Central memory CD8-positive, alpha-beta T cell (primary cell): ENCODE results near the gene LIPC.

Experiments
- ATAC-seq: fragments of 150-1000 bp; cut with Tn5 transposase; replicated peaks from 2 replicates; pipeline ENCODE4 v1.10.0; 2022; ENCODE audit warnings: mild to moderate bottlenecking, moderate FRiP score, moderate number of reproducible peaks; ENCODE audit not compliant: poor library complexity, severe bottlenecking; ENCODE audit errors: extremely low read depth
- DNase-seq, 2 donors: peaks; one replicate each; pipeline ENCODE4 v3.0.0; 2021; ENCODE audit warnings: low spot score in 2 of 2
- H3K27ac Mint-ChIP-seq: one replicate; pipeline ENCODE4 v1.8.0; 2022; ENCODE audit warnings: low read depth, mild to moderate bottlenecking, moderate library complexity, mixed read lengths
- H3K27me3 Mint-ChIP-seq: one replicate; pipeline ENCODE4 v1.8.0; 2022; ENCODE audit warnings: mixed read lengths
- H3K36me3 Mint-ChIP-seq: one replicate; pipeline ENCODE4 v1.8.0; 2022; ENCODE audit warnings: mild to moderate bottlenecking, moderate library complexity, mixed read lengths; ENCODE audit not compliant: insufficient read depth
- H3K4me1 Mint-ChIP-seq: one replicate; pipeline ENCODE4 v1.8.0; 2022; ENCODE audit warnings: mixed read lengths
- H3K4me3 Mint-ChIP-seq: one replicate; pipeline ENCODE4 v1.8.0; 2022; ENCODE audit warnings: mild to moderate bottlenecking, moderate library complexity, mixed read lengths
- H3K9me3 Mint-ChIP-seq: one replicate; pipeline ENCODE4 v1.8.0; 2022; ENCODE audit warnings: mixed read lengths

The LIPC gene

GRCh38 chr15:58431221-58432149 lies at the start of gene LIPC:
Gene LIPC, plus strand, starts transcription at chr15:58431991. Its CDS starts 42 bp downstream, at chr15:58432033.
- H3K9me3 Mint-ChIP-seq = no peaks in the 10 kb centered on the region
- no peaks in the 10 kb centered on the region for H3K27me3 Mint-ChIP-seq
- no peak within 1 kb of the TSS for H3K27ac Mint-ChIP-seq
- H3K36me3 Mint-ChIP-seq = peaks cover 2% of the 10 kb centered on the region
- DNase-seq = no peak
- peaks cover 2% of the 10 kb centered on the region for H3K4me1 Mint-ChIP-seq
- ATAC-seq = no peak
- H3K4me3 Mint-ChIP-seq = no peak within 1 kb of the TSS

DNA sequence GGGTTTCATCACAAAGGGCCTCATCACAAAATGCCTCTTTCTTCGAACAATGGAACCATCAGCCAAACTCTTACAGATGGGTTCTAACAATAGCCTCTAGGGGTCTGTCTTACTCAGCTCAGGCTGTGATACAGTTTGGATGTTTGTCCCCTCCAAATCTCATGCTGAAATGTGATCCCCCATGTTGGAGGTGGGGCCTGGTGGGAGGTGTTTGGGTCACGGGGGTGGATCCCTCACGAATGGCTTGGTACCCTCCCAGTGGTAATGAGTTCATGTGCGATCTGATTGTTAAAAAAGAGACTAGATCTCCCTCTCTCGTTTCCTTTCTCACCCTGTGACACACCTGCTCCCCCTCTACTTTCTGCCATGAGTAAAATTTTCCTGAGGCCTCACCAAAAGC lies 47.9 kb upstream of the LIPC start:
- Mint-ChIP-seq H3K4me1 (peaks cover 10% of the 10 kb centered on the region), H3K27ac (peak overlapping the region; percentile 8), H3K36me3 (peaks cover 3% of the 10 kb centered on the region), H3K4me3 (no peak overlapping the region), H3K9me3 (no peaks in the 10 kb centered on the region), H3K27me3 (peaks cover 7% of the 10 kb centered on the region)
- DNase-seq = no peak
- ATAC-seq = no peak

GRCh38 chr15:58384667-58385066 lies 47.1 kb upstream of the LIPC start:
- peaks cover 9% of the 10 kb centered on the region for H3K27me3 Mint-ChIP-seq
- no peak overlapping the region for H3K4me3 Mint-ChIP-seq
- ATAC-seq (no peak), DNase-seq (no peak)
- peaks cover 3% of the 10 kb centered on the region for H3K36me3 Mint-ChIP-seq
- H3K9me3 Mint-ChIP-seq = no peaks in the 10 kb centered on the region
- H3K27ac Mint-ChIP-seq = no peak overlapping the region
- H3K4me1 Mint-ChIP-seq = peaks cover 10% of the 10 kb centered on the region

DNA sequence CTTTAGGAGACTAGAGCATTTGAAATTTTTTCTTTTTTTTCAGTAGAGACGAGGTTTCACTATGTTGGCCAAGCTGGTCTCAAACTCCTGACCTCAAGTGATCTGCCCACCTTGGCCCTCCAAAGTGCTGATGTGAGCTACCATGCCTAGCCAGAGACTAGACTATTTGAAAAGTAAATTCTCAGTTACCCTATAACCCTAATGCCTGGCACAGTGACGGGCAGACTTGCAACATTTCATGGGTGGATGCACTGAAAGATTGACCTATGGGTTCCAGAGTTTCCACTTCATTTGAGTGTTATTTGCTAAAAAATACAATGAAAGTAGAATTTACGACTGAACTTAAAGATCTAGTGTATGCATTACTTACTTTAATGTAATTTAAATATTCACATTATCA lies 45.7 kb upstream of the LIPC start:
- Mint-ChIP-seq H3K36me3 (peaks cover 3% of the 10 kb centered on the region), H3K27me3 (peaks cover 11% of the 10 kb centered on the region), H3K27ac (no peak overlapping the region), H3K4me1 (peaks cover 10% of the 10 kb centered on the region), H3K9me3 (no peaks in the 10 kb centered on the region), H3K4me3 (no peak overlapping the region)
- ATAC-seq = no peak
- no peak for DNase-seq

DNA sequence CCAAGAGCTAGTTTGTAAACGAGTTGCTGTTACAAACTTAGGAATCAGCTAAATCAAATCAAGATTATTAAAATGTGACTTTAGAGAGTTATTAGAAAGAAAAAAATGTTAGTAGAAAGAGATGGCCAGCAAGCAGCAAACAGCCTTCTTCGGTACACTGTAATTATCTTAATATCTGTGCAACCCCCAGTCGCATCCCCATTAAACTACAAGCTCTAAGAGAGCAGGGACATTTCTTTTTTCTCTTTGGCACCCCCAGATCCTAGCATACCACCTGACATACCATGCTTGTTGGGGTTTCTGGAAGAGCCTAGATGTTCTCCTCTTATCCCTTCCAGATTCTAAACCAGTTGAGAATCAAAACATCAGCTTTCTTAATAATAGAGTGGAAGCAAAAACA lies 45.1 kb upstream of the LIPC start:
- H3K4me1 Mint-ChIP-seq = peaks cover 10% of the 10 kb centered on the region
- no peak overlapping the region for H3K4me3 Mint-ChIP-seq
- H3K27ac Mint-ChIP-seq = no peak overlapping the region
- DNase-seq = no peak
- peaks cover 15% of the 10 kb centered on the region for H3K27me3 Mint-ChIP-seq
- H3K9me3 Mint-ChIP-seq = no peaks in the 10 kb centered on the region
- ATAC-seq = no peak
- peaks cover 3% of the 10 kb centered on the region for H3K36me3 Mint-ChIP-seq

GRCh38 chr15:58387130-58387529 lies 44.7 kb upstream of the LIPC start:
- H3K9me3 Mint-ChIP-seq = no peaks in the 10 kb centered on the region
- no peak overlapping the region for H3K4me3 Mint-ChIP-seq
- peaks cover 10% of the 10 kb centered on the region for H3K4me1 Mint-ChIP-seq
- ATAC-seq = no peak
- no peak overlapping the region for H3K27ac Mint-ChIP-seq
- H3K36me3 Mint-ChIP-seq = peaks cover 3% of the 10 kb centered on the region
- DNase-seq = no peak
- peaks cover 15% of the 10 kb centered on the region for H3K27me3 Mint-ChIP-seq

DNA sequence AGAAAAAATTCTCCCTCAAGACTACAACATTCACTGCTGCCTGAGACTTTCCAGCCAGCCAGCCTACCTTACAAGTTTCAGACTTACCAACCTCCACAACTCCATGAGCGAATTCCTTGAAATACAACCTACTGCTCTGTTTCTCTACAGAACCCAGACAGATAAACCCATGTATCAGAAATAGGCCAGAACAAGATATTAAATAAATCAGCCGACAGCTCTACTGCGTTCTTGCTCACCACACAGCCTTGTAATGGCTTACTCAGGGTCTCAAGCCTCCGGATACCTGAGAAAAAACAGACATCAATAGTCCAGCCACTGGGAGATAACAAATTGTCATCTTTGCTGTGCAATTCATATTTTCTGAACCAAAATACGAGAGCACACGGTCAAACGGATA lies 43.6 kb upstream of the LIPC start:
- peaks cover 10% of the 10 kb centered on the region for H3K4me1 Mint-ChIP-seq
- H3K27me3 Mint-ChIP-seq = peaks cover 15% of the 10 kb centered on the region
- ATAC-seq (no peak), DNase-seq (no peak)
- no peaks in the 10 kb centered on the region for H3K9me3 Mint-ChIP-seq
- no peak overlapping the region for H3K27ac Mint-ChIP-seq
- H3K4me3 Mint-ChIP-seq = no peak overlapping the region
- H3K36me3 Mint-ChIP-seq = peaks cover 3% of the 10 kb centered on the region

DNA sequence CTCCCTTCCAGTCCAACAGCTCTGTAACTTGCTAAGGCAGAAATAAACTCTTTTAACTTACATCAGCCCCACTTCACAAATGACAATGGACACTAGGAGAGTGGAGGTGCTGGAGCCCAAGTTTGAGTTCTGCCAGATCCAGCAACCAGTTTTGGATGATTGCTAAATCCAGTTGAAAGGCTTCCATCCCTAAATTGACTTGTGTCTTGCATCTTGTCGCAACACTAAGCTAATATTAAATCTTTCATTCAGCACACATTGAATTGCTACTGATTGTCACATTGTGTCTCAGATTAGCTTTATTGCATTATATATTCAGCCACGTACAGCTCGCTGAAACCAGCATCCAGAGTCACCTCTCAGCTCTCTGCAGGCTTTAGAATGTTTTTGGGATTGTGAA lies 41.7 kb upstream of the LIPC start:
- H3K9me3 Mint-ChIP-seq = no peaks in the 10 kb centered on the region
- H3K36me3 Mint-ChIP-seq = no peaks in the 10 kb centered on the region
- no peak for ATAC-seq
- no peak for DNase-seq
- no peak overlapping the region for H3K4me3 Mint-ChIP-seq
- no peaks in the 10 kb centered on the region for H3K4me1 Mint-ChIP-seq
- peaks cover 15% of the 10 kb centered on the region for H3K27me3 Mint-ChIP-seq
- no peak overlapping the region for H3K27ac Mint-ChIP-seq

DNA sequence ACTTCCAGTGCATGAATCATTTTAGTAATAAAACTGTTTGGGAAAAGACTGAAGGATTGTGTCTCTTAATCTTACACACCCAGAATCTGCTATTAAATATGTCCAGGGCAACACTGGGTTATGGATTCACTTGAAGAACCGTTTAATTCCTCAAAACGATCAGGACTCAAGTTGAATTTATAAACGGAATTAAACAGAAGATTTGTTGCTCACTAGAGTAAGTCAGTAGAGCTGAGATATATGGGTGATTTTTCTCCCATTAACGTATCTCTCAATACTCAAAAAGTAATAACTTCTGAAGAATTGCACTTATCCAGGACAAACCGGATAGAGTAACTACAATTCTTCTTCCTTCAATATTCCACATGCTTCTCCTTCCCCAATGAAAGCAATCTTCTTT lies 41.1 kb upstream of the LIPC start:
- H3K27me3 Mint-ChIP-seq = peaks cover 15% of the 10 kb centered on the region
- no peak overlapping the region for H3K27ac Mint-ChIP-seq
- no peaks in the 10 kb centered on the region for H3K4me1 Mint-ChIP-seq
- ATAC-seq = no peak
- no peak for DNase-seq
- H3K36me3 Mint-ChIP-seq = no peaks in the 10 kb centered on the region
- H3K4me3 Mint-ChIP-seq = no peak overlapping the region
- no peaks in the 10 kb centered on the region for H3K9me3 Mint-ChIP-seq

DNA sequence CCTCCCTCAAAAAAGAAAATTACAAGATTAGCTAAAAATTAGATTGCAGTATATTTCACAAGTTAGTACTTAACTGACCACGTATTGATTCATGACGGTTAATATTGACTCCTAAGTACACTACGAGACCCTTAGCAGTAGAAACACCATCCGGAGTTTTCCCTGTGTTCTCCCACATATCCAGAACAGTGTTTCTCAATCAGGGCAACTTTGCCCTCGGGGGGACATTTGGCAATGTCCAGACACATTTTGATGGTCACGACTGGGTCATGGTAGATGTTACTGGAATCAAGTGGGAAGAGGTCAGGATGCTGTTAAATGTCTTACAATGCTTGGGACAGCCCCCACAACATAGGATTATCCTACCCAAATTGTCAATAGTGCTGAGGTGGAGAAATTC lies 40.7 kb upstream of the LIPC start:
- ATAC-seq (no peak), DNase-seq (no peak)
- Mint-ChIP-seq H3K27ac (no peak overlapping the region), H3K9me3 (no peaks in the 10 kb centered on the region), H3K4me1 (no peaks in the 10 kb centered on the region), H3K27me3 (peaks cover 15% of the 10 kb centered on the region), H3K4me3 (no peak overlapping the region), H3K36me3 (no peaks in the 10 kb centered on the region)

DNA sequence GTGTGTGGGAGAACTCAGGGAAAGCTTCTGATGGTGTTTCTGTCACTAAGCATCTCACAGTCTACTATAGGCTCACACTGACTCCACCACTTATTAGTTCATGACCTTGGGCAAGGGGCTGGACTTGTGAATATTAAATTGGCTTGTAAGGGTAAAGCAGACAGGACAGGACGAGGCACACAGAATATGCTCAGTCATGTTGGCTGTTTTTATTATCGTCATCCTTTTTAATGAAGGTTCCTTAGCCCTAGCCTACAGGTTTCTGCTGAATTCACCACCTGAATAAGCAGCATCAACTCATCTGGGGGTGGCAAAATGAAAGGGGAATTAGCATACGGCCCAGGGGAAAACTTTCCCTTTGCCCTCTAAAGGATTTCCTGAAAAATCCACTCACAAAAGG lies 39.6 kb upstream of the LIPC start:
- Mint-ChIP-seq H3K9me3 (no peaks in the 10 kb centered on the region), H3K4me1 (no peaks in the 10 kb centered on the region), H3K36me3 (no peaks in the 10 kb centered on the region), H3K27ac (no peak overlapping the region), H3K4me3 (no peak overlapping the region), H3K27me3 (peaks cover 24% of the 10 kb centered on the region)
- ATAC-seq = no peak
- no peak for DNase-seq

GRCh38 chr15:58392611-58393161 lies 39.1 kb upstream of the LIPC start:
- DNase-seq (no peak), ATAC-seq (no peak)
- no peaks in the 10 kb centered on the region for H3K4me1 Mint-ChIP-seq
- peaks cover 29% of the 10 kb centered on the region for H3K27me3 Mint-ChIP-seq
- H3K27ac Mint-ChIP-seq = no peak overlapping the region
- H3K4me3 Mint-ChIP-seq = no peak overlapping the region
- H3K9me3 Mint-ChIP-seq = no peaks in the 10 kb centered on the region
- H3K36me3 Mint-ChIP-seq = no peaks in the 10 kb centered on the region

- peaks cover 29% of the 10 kb centered on the region for H3K27me3 Mint-ChIP-seq
- no peaks in the 10 kb centered on the region for H3K4me1 Mint-ChIP-seq
- no peak overlapping the region for H3K4me3 Mint-ChIP-seq
- H3K9me3 Mint-ChIP-seq = no peaks in the 10 kb centered on the region
- no peak for ATAC-seq
- no peaks in the 10 kb centered on the region for H3K36me3 Mint-ChIP-seq
- no peak overlapping the region for H3K27ac Mint-ChIP-seq
- no peak for DNase-seq
Observed at GRCh38 chr15:58393241-58393662, 38.5 kb upstream of the LIPC start.
